GM18526 (cell line): ENCODE results near the gene SPNS1.

ENCODE experiments used
- POLR2A ChIP-seq: IDR thresholded peaks from 3 replicates; pipeline ENCODE4 v1.6.1; 2011; ENCODE audit not compliant: insufficient read length; ENCODE audit errors: extremely low read depth

Gene SPNS1

GRCh38 chr16:28974437-28975157, at the start of gene SPNS1:
SPNS1 (plus strand) TSS chr16:28974778; CDS start chr16:28975152, 374 bp downstream.
- peak; percentile 83 for TF ChIP-seq POLR2A

- TF ChIP-seq POLR2A = peak; percentile 75
Measured at GRCh38 chr16:28925386-28926228, 49.0 kb upstream of the SPNS1 start.

- TF ChIP-seq POLR2A = no peak
Measured at GRCh38 chr16:28927815-28928214, 46.8 kb upstream of the SPNS1 start.

- TF ChIP-seq POLR2A = no peak
Measured at GRCh38 chr16:28930203-28930602, 44.4 kb upstream of the SPNS1 start.

GRCh38 chr16:28930652-28931051, 43.9 kb upstream of the SPNS1 start:
- TF ChIP-seq POLR2A = peak; percentile 27

- TF ChIP-seq POLR2A = peak; percentile 54
Measured at GRCh38 chr16:28931801-28932225, 42.8 kb upstream of the SPNS1 start, which contains the start of gene CD19. CD19 (plus strand) TSS chr16:28931971; CDS start chr16:28932001, 30 bp downstream.

GRCh38 chr16:28932339-28933141, 42.0 kb upstream of the SPNS1 start:
- no peak for TF ChIP-seq POLR2A

- TF ChIP-seq POLR2A = no peak
Measured at GRCh38 chr16:28933171-28933570, 41.4 kb upstream of the SPNS1 start.

GRCh38 chr16:28935346-28935745, 39.2 kb upstream of the SPNS1 start:
- no peak for TF ChIP-seq POLR2A

GRCh38 chr16:28935924-28936783, 38.4 kb upstream of the SPNS1 start:
- TF ChIP-seq POLR2A = no peak

- no peak for TF ChIP-seq POLR2A
Measured at GRCh38 chr16:28936784-28937155, 37.8 kb upstream of the SPNS1 start.

- no peak for TF ChIP-seq POLR2A
Measured at GRCh38 chr16:28937222-28937876, 37.2 kb upstream of the SPNS1 start.

GRCh38 chr16:28938721-28939120, 35.9 kb upstream of the SPNS1 start:
- no peak for TF ChIP-seq POLR2A

GRCh38 chr16:28943281-28943680, 31.3 kb upstream of the SPNS1 start:
- TF ChIP-seq POLR2A = no peak
